ENCODE measurements around the gene PTPN22. TPM values are rescaled to one million over a fixed set of nuclear protein-coding genes. Genes with fewer than 3 reads are reported as not detected.

Gene PTPN22
- total and polyA plus RNA-seq, 5 donors from 2014 or later = 49.1 to 93.4 (median 58.5) TPM

DNA sequence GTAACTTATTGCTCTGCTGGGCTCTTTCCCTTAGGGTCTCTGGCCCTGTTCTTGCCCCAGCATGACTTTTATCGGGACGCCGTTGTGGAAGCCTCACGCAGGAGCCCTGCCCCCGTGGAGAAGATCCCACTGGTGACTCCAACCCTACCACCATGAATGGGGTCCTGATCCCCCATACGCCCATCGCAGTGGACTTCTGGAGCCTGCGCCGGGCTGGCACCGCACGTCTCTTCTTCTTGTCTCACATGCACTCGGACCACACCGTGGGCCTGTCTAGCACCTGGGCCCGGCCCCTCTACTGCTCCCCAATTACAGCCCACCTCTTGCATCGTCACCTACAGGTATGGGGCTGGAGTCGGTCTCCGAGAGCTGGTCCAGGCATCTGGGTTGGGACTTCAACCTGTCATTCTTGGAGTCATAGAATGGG is 33.9 kb upstream of the PTPN22 start:
- peaks cover 32% of the 10 kb centered on the region for H3K36me3 ChIP-seq (ENCODE audit: control insufficient read depth, insufficient read depth, low read length)
- H3K27ac ChIP-seq (ENCODE audit: insufficient read depth, low read length, poor library complexity, severe bottlenecking) = peak overlapping the region; percentile 97
- peak overlapping the region; percentile 99 to 100 (median 100) for H3K27ac Mint-ChIP-seq
- peak overlapping the region; percentile 97 for H3K4me3 ChIP-seq (ENCODE audit: low read depth, low read length)
- no peak for ATAC-seq (ENCODE audit: low read depth in 2 of 2)
- no peaks in the 10 kb centered on the region for H3K27me3 Mint-ChIP-seq
- no peaks in the 10 kb centered on the region for H3K9me3 Mint-ChIP-seq
- DNase-seq = no peak
- H3K4me3 Mint-ChIP-seq = peak overlapping the region; percentile 94 to 100 (median 98)
- H3K27me3 ChIP-seq (ENCODE audit: control insufficient read depth, insufficient read depth, low read length) = no peaks in the 10 kb centered on the region
- peaks cover 16 to 69% (median 47%) of the 10 kb centered on the region in 4 donors for H3K4me1 Mint-ChIP-seq
- peaks cover 36% of the 10 kb centered on the region for H3K4me1 ChIP-seq (ENCODE audit: control insufficient read depth, insufficient read depth, low read length, poor library complexity, severe bottlenecking)
- peaks cover 40% of the 10 kb centered on the region for H3K36me3 Mint-ChIP-seq
- no peaks in the 10 kb centered on the region for H3K9me3 ChIP-seq (ENCODE audit: control insufficient read depth in 2 of 2, low read length in 2 of 2)

DNA sequence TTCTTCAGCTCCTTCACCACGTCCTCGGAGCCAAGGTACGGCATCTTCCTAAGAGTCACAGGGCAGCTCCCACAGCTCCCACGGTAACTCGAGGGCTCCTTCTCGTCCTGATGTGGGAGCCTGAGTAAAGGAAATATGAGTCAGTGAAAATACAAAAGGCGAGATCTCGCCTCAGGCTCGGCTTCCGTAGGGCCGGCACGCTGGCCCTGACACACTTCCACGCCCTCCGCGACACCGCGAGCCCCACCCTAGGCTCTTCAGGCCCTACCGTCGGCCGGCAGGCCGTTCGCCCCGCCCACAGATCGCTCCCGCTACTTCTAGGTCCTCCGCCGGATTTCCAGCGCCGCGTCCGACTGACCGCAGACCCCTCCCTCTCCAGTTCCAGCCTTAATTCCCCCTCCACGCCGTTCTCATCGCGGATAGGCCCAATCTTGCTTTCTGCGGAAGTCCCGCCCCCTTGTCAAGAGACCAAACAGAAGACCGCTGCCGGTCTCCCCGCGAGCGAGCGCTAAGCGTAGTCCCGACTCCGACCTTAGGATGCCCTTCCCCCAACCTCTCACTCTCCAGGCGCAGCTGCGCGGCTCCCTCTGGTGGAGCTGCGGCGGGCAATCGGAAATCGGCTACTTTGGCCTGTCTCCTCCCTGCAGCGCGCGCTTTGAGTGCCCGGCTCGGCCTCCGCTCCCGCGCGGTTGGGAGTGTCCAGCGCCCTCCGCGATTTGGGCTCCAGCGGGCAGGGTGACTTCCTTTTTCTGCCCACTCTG is 33.3 kb upstream of the PTPN22 start, which contains the start of the genes AP4B1 and DCLRE1B:
AP4B1 (minus strand) TSS at position 126 of the 761 bp plus-strand sequence; CDS start at position 44, 82 bp downstream.
DCLRE1B (plus strand) TSS at position 653 of the 761 bp plus-strand sequence. CDS start 261 bp downstream, outside the sequence.
- no peaks in the 10 kb centered on the region for H3K9me3 Mint-ChIP-seq
- Histone ChIP-seq H3K4me1 (ENCODE audit: control insufficient read depth, insufficient read depth, low read length, poor library complexity, severe bottlenecking) (peaks cover 36% of the 10 kb centered on the region), H3K4me3 (ENCODE audit: low read depth, low read length) (peak within 1 kb of the TSS; percentile 97), H3K27me3 (ENCODE audit: control insufficient read depth, insufficient read depth, low read length) (no peaks in the 10 kb centered on the region), H3K9me3 (ENCODE audit: control insufficient read depth in 2 of 2, low read length in 2 of 2) (no peaks in the 10 kb centered on the region), H3K27ac (ENCODE audit: insufficient read depth, low read length, poor library complexity, severe bottlenecking) (peak within 1 kb of the TSS; percentile 97), H3K36me3 (ENCODE audit: control insufficient read depth, insufficient read depth, low read length) (peaks cover 32% of the 10 kb centered on the region)
- no peaks in the 10 kb centered on the region for H3K27me3 Mint-ChIP-seq
- H3K4me3 Mint-ChIP-seq = peak within 1 kb of the TSS; percentile 94 to 100 (median 98)
- H3K36me3 Mint-ChIP-seq = peaks cover 40% of the 10 kb centered on the region
- peaks cover 12 to 74% (median 49%) of the 10 kb centered on the region in 4 donors for H3K4me1 Mint-ChIP-seq
- H3K27ac Mint-ChIP-seq = peak within 1 kb of the TSS; percentile 99 to 100 (median 100)
- DNase-seq (peak; percentile 97 to 100 (median 97)), ATAC-seq (ENCODE audit: low read depth in 2 of 2) (peak; percentile 93 to 95)

DNA sequence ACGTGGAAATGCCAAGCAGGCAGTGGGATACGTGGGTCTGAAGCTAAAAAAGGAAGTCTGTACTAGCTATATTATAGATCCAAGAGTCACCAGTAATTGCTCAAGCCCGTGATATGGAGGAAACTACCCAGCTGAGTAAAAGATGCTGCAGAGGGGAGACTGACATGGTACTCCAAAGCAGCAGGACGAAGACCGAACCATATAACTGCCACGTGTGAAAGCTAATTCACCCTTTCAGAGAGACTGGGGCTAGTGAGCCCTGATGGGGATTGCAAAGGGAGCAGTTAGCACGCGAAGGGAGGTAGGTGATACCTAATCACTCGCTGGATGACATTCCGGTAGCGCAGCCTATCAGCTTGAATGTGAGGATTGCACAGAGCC is 32.8 kb upstream of the PTPN22 start:
- ATAC-seq (ENCODE audit: low read depth in 2 of 2) = peak; percentile 32 to 40
- peak overlapping the region; percentile 99 to 100 (median 100) for H3K27ac Mint-ChIP-seq
- H3K9me3 Mint-ChIP-seq = no peaks in the 10 kb centered on the region
- H3K27me3 Mint-ChIP-seq = no peaks in the 10 kb centered on the region
- Histone ChIP-seq H3K4me1 (ENCODE audit: control insufficient read depth, insufficient read depth, low read length, poor library complexity, severe bottlenecking) (peaks cover 36% of the 10 kb centered on the region), H3K36me3 (ENCODE audit: control insufficient read depth, insufficient read depth, low read length) (peaks cover 37% of the 10 kb centered on the region), H3K27ac (ENCODE audit: insufficient read depth, low read length, poor library complexity, severe bottlenecking) (peak overlapping the region; percentile 97), H3K9me3 (ENCODE audit: control insufficient read depth in 2 of 2, low read length in 2 of 2) (no peaks in the 10 kb centered on the region), H3K4me3 (ENCODE audit: low read depth, low read length) (peak overlapping the region; percentile 97), H3K27me3 (ENCODE audit: control insufficient read depth, insufficient read depth, low read length) (no peaks in the 10 kb centered on the region)
- peaks cover 17 to 80% (median 55%) of the 10 kb centered on the region in 4 donors for H3K4me1 Mint-ChIP-seq
- peak overlapping the region; percentile 94 to 100 (median 98) for H3K4me3 Mint-ChIP-seq
- H3K36me3 Mint-ChIP-seq = peaks cover 45% of the 10 kb centered on the region
- DNase-seq = no peak

DNA sequence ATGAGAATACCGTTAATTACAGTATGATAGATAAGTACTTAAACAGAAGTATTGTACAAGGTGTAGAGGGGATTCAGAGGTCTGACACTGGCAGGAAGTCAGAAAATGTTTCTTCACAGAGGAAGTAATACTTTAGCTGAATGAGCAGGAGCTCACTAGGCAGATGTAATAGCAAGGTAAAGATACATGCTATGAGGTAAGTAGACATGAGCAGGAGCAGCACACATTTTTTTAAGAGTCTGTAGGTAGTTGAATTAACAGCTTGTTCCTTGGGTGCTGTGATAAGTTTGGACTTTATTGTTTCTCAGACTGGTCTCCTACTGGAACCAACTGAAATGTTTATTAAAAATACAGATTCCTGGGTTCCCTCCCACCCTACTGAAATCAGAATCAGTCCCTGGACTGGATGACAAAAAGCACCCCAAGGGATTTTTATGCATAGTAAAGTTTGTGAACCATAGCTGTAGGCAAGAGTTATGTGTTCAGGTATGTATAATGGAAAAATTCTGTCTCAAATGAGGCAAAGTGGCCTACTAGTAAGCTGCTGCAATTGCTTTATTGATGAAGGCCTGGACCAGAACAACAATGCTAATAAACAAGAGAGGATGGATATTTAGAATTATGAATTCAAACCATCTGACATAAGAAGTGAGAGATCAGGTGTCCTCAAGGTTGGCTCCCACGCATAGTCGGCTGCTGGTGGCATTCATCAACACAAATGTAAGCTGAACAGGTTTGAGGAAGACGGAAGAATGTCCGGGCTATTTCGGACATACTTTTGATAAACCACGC is 32.2 kb upstream of the PTPN22 start:
- peaks cover 36% of the 10 kb centered on the region for H3K4me1 ChIP-seq (ENCODE audit: control insufficient read depth, insufficient read depth, low read length, poor library complexity, severe bottlenecking)

GRCh38 chr1:113901191-113901590 is 29.7 kb upstream of the PTPN22 start:
- Histone ChIP-seq H3K4me3 (ENCODE audit: low read depth, low read length) (no peak overlapping the region), H3K9me3 (ENCODE audit: control insufficient read depth in 2 of 2, low read length in 2 of 2) (no peaks in the 10 kb centered on the region), H3K36me3 (ENCODE audit: control insufficient read depth, insufficient read depth, low read length) (peaks cover 56% of the 10 kb centered on the region), H3K27ac (ENCODE audit: insufficient read depth, low read length, poor library complexity, severe bottlenecking) (no peak overlapping the region), H3K4me1 (ENCODE audit: control insufficient read depth, insufficient read depth, low read length, poor library complexity, severe bottlenecking) (peaks cover 36% of the 10 kb centered on the region), H3K27me3 (ENCODE audit: control insufficient read depth, insufficient read depth, low read length) (no peaks in the 10 kb centered on the region)
- H3K27me3 Mint-ChIP-seq = no peaks in the 10 kb centered on the region
- peaks cover 54% of the 10 kb centered on the region for H3K36me3 Mint-ChIP-seq
- peak in 1 of 3 donors; percentile 45 for DNase-seq
- H3K27ac Mint-ChIP-seq = peak overlapping the region in 1 of 3 donors; percentile 100
- no peaks in the 10 kb centered on the region for H3K9me3 Mint-ChIP-seq
- peaks cover 27 to 84% (median 71%) of the 10 kb centered on the region in 4 donors for H3K4me1 Mint-ChIP-seq
- H3K4me3 Mint-ChIP-seq = peak overlapping the region in 2 of 4 donors; percentile 14 to 94
- no peak for ATAC-seq (ENCODE audit: low read depth in 2 of 2)

More for the DNA sequence above, 32.2 kb upstream of the PTPN22 start:
- Mint-ChIP-seq H3K9me3 (no peaks in the 10 kb centered on the region), H3K27me3 (no peaks in the 10 kb centered on the region), H3K4me3 (peak overlapping the region; percentile 94 to 100 (median 98)), H3K27ac (peak overlapping the region; percentile 94 to 100 (median 99)), H3K4me1 (peaks cover 23 to 84% (median 60%) of the 10 kb centered on the region in 4 donors), H3K36me3 (peaks cover 50% of the 10 kb centered on the region)
- DNase-seq = peak in 2 of 3 donors; percentile 27 to 67
- ATAC-seq (ENCODE audit: low read depth in 2 of 2) = no peak
- H3K36me3 ChIP-seq (ENCODE audit: control insufficient read depth, insufficient read depth, low read length) = peaks cover 42% of the 10 kb centered on the region
- H3K27me3 ChIP-seq (ENCODE audit: control insufficient read depth, insufficient read depth, low read length) = no peaks in the 10 kb centered on the region
- no peaks in the 10 kb centered on the region for H3K9me3 ChIP-seq (ENCODE audit: control insufficient read depth in 2 of 2, low read length in 2 of 2)
- peak overlapping the region; percentile 97 for H3K27ac ChIP-seq (ENCODE audit: insufficient read depth, low read length, poor library complexity, severe bottlenecking)
- H3K4me3 ChIP-seq (ENCODE audit: low read depth, low read length) = peak overlapping the region; percentile 97

DNA sequence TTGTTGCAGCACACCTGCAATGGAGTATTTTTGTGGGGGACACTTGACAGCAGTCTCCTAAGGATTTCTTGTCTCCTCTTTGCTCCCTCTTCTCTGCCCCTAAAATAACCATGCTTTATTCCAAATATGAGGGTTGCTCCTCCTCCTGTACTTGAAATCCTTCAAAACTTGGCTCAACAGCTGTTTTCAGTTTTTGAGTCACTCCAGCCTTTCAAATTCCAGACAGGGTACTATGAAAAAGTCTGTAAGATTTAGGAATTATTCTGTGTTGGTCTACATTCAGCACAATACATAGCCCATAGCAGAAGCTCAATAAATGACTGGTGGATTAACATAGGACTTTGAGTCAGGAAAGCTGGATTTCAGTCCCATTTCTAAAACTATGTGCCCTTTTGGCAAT is 27.6 kb upstream of the PTPN22 start:
- H3K36me3 Mint-ChIP-seq = peaks cover 70% of the 10 kb centered on the region

DNA sequence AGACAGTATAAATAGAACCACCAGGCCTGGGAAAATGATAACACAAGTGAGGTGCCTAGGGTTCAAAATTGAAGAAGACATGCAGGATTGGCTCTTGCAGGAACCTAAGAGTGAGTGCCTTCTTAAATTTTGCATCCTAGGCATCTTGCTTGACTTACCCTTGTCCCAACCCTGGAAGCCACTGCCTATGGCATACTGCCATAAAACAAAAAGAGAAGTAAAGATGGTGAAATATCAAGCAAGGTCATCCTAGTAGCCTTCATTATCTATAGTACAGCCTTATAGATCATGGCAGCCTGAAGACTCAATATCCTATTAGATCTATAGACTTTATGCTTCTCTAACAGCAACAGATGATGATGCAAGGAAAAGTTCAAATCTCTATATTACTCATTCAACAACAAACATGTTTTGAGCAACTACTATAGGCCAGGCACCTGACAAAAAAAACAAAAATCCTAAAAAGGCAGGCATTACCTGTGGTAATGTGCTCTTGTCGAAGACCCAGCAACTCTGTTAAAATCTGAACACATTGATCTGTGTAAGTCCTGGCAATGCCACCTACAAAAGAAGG is 26.8 kb upstream of the PTPN22 start:
- Histone ChIP-seq H3K27ac (ENCODE audit: insufficient read depth, low read length, poor library complexity, severe bottlenecking) (no peak overlapping the region), H3K36me3 (ENCODE audit: control insufficient read depth, insufficient read depth, low read length) (peaks cover 81% of the 10 kb centered on the region), H3K9me3 (ENCODE audit: control insufficient read depth in 2 of 2, low read length in 2 of 2) (no peaks in the 10 kb centered on the region), H3K4me3 (ENCODE audit: low read depth, low read length) (no peak overlapping the region), H3K27me3 (ENCODE audit: control insufficient read depth, insufficient read depth, low read length) (no peaks in the 10 kb centered on the region), H3K4me1 (ENCODE audit: control insufficient read depth, insufficient read depth, low read length, poor library complexity, severe bottlenecking) (peaks cover 16% of the 10 kb centered on the region)
- peaks cover 36 to 80% (median 61%) of the 10 kb centered on the region in 4 donors for H3K4me1 Mint-ChIP-seq
- ATAC-seq (ENCODE audit: low read depth in 2 of 2) (no peak), DNase-seq (no peak)
- no peaks in the 10 kb centered on the region for H3K27me3 Mint-ChIP-seq
- peak overlapping the region; percentile 5 to 65 (median 9) for H3K27ac Mint-ChIP-seq
- peak overlapping the region in 2 of 4 donors; percentile 27 to 28 for H3K4me3 Mint-ChIP-seq
- H3K9me3 Mint-ChIP-seq = no peaks in the 10 kb centered on the region
- H3K36me3 Mint-ChIP-seq = peaks cover 72% of the 10 kb centered on the region

More for the DNA sequence above, 27.6 kb upstream of the PTPN22 start:
- Mint-ChIP-seq H3K9me3 (no peaks in the 10 kb centered on the region), H3K4me1 (peaks cover 29 to 80% (median 65%) of the 10 kb centered on the region in 4 donors), H3K4me3 (no peak overlapping the region), H3K27ac (peak overlapping the region in 2 of 3 donors; percentile 9 to 45), H3K27me3 (no peaks in the 10 kb centered on the region)
- Histone ChIP-seq H3K36me3 (ENCODE audit: control insufficient read depth, insufficient read depth, low read length) (peaks cover 76% of the 10 kb centered on the region), H3K4me3 (ENCODE audit: low read depth, low read length) (no peak overlapping the region), H3K27ac (ENCODE audit: insufficient read depth, low read length, poor library complexity, severe bottlenecking) (no peak overlapping the region), H3K9me3 (ENCODE audit: control insufficient read depth in 2 of 2, low read length in 2 of 2) (no peaks in the 10 kb centered on the region), H3K27me3 (ENCODE audit: control insufficient read depth, insufficient read depth, low read length) (no peaks in the 10 kb centered on the region), H3K4me1 (ENCODE audit: control insufficient read depth, insufficient read depth, low read length, poor library complexity, severe bottlenecking) (peaks cover 24% of the 10 kb centered on the region)
- DNase-seq = no peak
- no peak for ATAC-seq (ENCODE audit: low read depth in 2 of 2)
